GM21786 (cell line): Measurements from ENCODE around the gene C6orf47.
A peak's percentile ranks its signal among the peaks of the same experiment; 100 is the strongest.

Experiments used
- ATAC-seq: cut with Tn5 transposase; IDR thresholded peaks from one replicate; pipeline ENCODE4 v1.9.1; 2021; ENCODE audit not compliant: unreplicated experiment

Gene C6orf47

GRCh38 chr6:31687860-31688693, 27.5 kb upstream of the C6orf47 start:
- no peak for ATAC-seq

GRCh38 chr6:31687321-31687720, 26.7 kb upstream of the C6orf47 start:
- no peak for ATAC-seq

- ATAC-seq, result no peak
Observed at GRCh38 chr6:31686483-31686882, 25.9 kb upstream of the C6orf47 start.

- no peak for ATAC-seq
Observed at GRCh38 chr6:31683591-31683990, 23.0 kb upstream of the C6orf47 start.

- no peak for ATAC-seq
Observed at GRCh38 chr6:31681135-31681671, 20.6 kb upstream of the C6orf47 start.

- no peak for ATAC-seq
Observed at GRCh38 chr6:31680226-31681134, 19.9 kb upstream of the C6orf47 start, which contains the start of gene LY6G5C. Gene LY6G5C (minus strand): TSS chr6:31681067. CDS start chr6:31680373, 694 bp downstream.

GRCh38 chr6:31677955-31678354, 17.4 kb upstream of the C6orf47 start:
- no peak for ATAC-seq

- no peak for ATAC-seq
Observed at GRCh38 chr6:31676904-31677303, 16.3 kb upstream of the C6orf47 start.

GRCh38 chr6:31676322-31676903, 15.8 kb upstream of the C6orf47 start:
- ATAC-seq, result no peak

GRCh38 chr6:31669676-31670075, 9.1 kb upstream of the C6orf47 start, which contains the start of gene LY6G5B:
Gene LY6G5B (plus strand): TSS chr6:31669976. CDS start chr6:31670951, 975 bp downstream.
- ATAC-seq, result no peak

- no peak for ATAC-seq
Observed at GRCh38 chr6:31666337-31666965, 5.9 kb upstream of the C6orf47 start.

GRCh38 chr6:31665501-31666336, 5.1 kb upstream of the C6orf47 start, which contains the start of gene CSNK2B:
Gene CSNK2B (plus strand): TSS chr6:31666080. CDS start chr6:31666832, 752 bp downstream.
- ATAC-seq, result peak; percentile 82

- no peak for ATAC-seq
Observed at GRCh38 chr6:31664790-31665500, 4.4 kb upstream of the C6orf47 start, which contains the start of gene GPANK1. Gene GPANK1 (minus strand): TSS chr6:31664997. CDS start chr6:31664478, 519 bp downstream.

GRCh38 chr6:31663961-31664789, 3.6 kb upstream of the C6orf47 start:
- no peak for ATAC-seq

- ATAC-seq, result no peak
Observed at GRCh38 chr6:31663126-31663960, 2.8 kb upstream of the C6orf47 start.

- ATAC-seq, result no peak
Observed at GRCh38 chr6:31662124-31662723, 1.6 kb upstream of the C6orf47 start.
